Measurements from ENCODE around the gene ARMC9. TPM values are rescaled to one million over a fixed set of nuclear protein-coding genes. Genes with fewer than 3 reads are reported as not detected.

The ARMC9 gene
- total and polyA plus RNA-seq, 2 of the 13 experiments (the other 11 are each of a cell fraction or from before 2014, with no cell fraction given), result 9.1 to 12.8 TPM

- TF ChIP-seq REPIN1 (CRISPR knock-in tag; IDR thresholded peaks at IDR 0.05; ENCODE audit: borderline replicate concordance, low read depth) (peak; percentile 71; the same call in 1 of the 2 replicates), ZBTB26 (CRISPR knock-in tag; IDR thresholded peaks at IDR 0.05; ENCODE audit: borderline replicate concordance) (no peak), ETS1 (CRISPR knock-in tag; IDR thresholded peaks at IDR 0.05) (no peak), ZNF883 (CRISPR knock-in tag; IDR thresholded peaks at IDR 0.05; ENCODE audit: not compliant biosample characterization) (peak; percentile 81), ZNF577 (CRISPR knock-in tag; IDR thresholded peaks at IDR 0.05; ENCODE audit: borderline replicate concordance, low read depth) (no peak), RNF2 (conservative IDR thresholded peaks at IDR 0.05; ENCODE audit: low read depth) (no peak; the same call in 1 of the 2 replicates), ZNF878 (CRISPR knock-in tag; IDR thresholded peaks at IDR 0.05) (no peak), ZSCAN22 (CRISPR knock-in tag; IDR thresholded peaks at IDR 0.05) (no peak), XRCC5 (optimal IDR thresholded peaks at IDR 0.05; ENCODE audit: low read length) (peak; percentile 68), RFX1 (IDR thresholded peaks at IDR 0.05) (no peak), ZNF563 (CRISPR knock-in tag; IDR thresholded peaks at IDR 0.05) (peak; percentile 70; the same call in 1 of the 2 replicates), ZFP37 (CRISPR knock-in tag; IDR thresholded peaks at IDR 0.05; ENCODE audit: borderline replicate concordance) (no peak), SIN3B (IDR thresholded peaks at IDR 0.05; ENCODE audit: low read length) (peak; percentile 18; the same call in 1 of the 2 replicates), ZNF549 (CRISPR knock-in tag; IDR thresholded peaks at IDR 0.05) (no peak), ZNF235 (CRISPR knock-in tag; IDR thresholded peaks at IDR 0.05; ENCODE audit: borderline replicate concordance) (no peak), ZNF737 (CRISPR knock-in tag; IDR thresholded peaks at IDR 0.05; ENCODE audit: borderline replicate concordance) (no peak), HMGXB3 (CRISPR knock-in tag; IDR thresholded peaks at IDR 0.05; ENCODE audit: borderline replicate concordance) (0 out of 2 replicates have a peak, but pooled peaks have one; percentile 19), ZFP62 (CRISPR knock-in tag; IDR thresholded peaks at IDR 0.05) (no peak), SNAI1 (CRISPR knock-in tag; IDR thresholded peaks at IDR 0.05; ENCODE audit: borderline replicate concordance) (no peak), NFYB (CRISPR knock-in tag; IDR thresholded peaks at IDR 0.05) (peak; percentile 3; the same call in 1 of the 2 replicates), ETV6 (CRISPR knock-in tag; conservative IDR thresholded peaks at IDR 0.05) (0 out of 2 replicates have a peak, but pooled peaks have one; percentile 34), SRF (IDR thresholded peaks at IDR 0.05; ENCODE audit: low read depth, low read length) (no peak)
Measured at GRCh38 chr2:231411831-231412617, 213.6 kb downstream of the ARMC9 start (continued).

Measured in HepG2 (cell line).